Upper lobe of left lung (tissue), 4 donors: ENCODE data around the gene RACK1.

Source experiments
- CTCF ChIP-seq, 6 experiments: fragments of 450-650 bp in 4 of 6; fragments of 200-600 bp in 2 of 6; sonication (generic) in 2 of 6; IDR thresholded peaks; one replicate each; pipeline ENCODE4 v1.5.1; 2016 to 2019; ENCODE audit warnings: antibody characterized with exemption in 6 of 6
- EP300 ChIP-seq, 4 donors: sonication (generic); formaldehyde crosslinking; IDR thresholded peaks; one replicate each; pipeline ENCODE4 v1.5.1; 2017; ENCODE audit warnings: antibody characterized with exemption in 4 of 4, control low read depth in 2 of 4

- TF ChIP-seq EP300 (IDR thresholded peaks at IDR 0.05) = no peak
- TF ChIP-seq CTCF (IDR thresholded peaks at IDR 0.05) = no peak
Observed at GRCh38 chr5:181200816-181201215, 42.9 kb downstream of the RACK1 start.
